IPS DF 19.7 (cell line): ENCODE results near the gene LFNG.

Source experiments
- DNase-seq: peaks from one replicate; pipeline ENCODE4 v3.0.0-alpha.2; 2013; ENCODE audit warnings: low read depth, low spot score

LFNG gene

DNA sequence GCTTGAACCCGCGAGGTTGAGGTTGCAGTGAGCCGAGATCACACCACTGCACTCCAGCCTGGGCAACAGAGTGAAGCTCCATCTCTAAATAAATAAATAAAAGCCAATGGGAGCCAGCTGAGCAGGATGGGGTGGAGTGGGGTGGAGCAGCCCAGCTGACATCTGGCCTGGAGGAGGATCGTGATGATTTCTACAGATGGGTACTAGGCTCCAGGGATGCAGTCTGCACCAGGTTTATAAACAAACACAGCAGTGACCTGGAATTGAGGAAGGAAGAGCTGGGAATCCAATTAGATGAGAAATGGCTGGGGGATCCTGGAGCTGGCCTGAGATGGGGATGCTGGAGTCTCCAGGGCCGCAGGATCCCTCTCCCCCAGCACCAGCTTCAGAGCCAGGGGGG is 36.1 kb upstream of the LFNG start:
- no peak for DNase-seq

DNA sequence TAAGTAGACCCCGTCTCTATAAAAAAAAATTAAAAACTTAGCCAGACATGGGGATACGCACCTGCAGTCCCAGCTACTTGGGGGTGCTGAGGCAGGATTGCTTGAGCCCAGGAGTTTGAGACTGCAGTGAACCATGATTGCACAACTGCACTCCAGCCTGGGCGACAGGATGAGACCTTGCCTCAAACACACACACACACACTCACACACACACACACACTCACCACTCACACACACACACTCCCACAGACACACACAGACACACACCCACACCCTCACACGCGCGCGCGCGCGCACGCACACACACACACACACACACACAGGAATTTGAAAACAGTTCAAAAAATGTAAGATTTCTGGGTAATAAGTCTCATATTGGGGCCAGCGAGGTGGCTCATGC is 34.7 kb upstream of the LFNG start:
- DNase-seq, result no peak

DNA sequence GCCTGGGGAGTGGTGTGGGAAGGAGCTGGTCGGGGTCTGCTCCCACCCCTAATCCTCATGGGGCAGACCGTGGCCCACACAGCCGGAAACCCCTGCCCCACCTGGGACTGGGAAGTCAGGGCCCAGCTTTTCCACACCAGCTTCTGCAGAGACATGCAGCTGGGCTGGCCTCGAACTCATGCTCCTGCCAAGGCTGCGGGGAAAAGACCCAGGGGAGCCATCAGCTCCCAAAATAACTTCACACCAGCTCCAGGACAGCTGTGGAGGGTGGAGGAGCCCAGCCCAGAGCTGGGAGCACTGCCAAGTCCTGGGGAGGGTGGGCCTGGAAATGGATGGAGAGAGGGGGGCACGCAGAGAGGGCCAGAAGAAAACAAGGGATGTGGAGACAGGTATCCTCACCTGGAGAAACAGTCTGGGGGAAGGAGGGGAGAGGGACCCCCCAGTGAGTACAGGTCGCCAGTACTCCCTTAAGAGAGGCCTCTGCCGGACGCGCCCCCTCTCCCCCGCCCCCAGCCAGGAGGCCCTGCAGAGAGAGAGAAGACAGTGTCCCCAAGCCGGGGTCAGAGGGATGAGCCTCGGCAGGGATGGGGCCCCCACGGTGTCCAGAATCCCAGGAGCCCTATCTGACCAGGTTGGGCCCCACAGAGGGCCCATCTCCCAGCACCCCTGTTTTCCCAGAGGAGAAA is 31.8 kb upstream of the LFNG start:
- no peak for DNase-seq

DNA sequence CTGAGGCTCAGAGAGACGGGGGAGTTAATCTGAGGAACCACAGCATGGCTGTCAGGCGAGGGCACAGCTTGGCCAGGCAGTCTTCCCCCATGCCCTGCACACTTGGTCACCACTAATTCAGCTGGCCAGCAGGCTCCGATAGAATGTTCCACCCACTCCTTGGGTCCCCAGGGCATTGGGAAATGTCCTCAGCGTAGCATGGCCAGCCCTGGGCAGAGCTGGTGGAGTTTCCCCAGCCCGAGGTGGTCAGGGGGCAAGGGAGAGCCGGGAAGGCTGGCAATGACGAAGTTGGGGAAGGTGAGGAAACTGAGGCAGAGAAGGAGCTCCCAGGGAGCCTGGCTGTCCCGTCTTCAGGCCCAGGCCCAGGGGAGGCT is 31.3 kb upstream of the LFNG start:
- no peak for DNase-seq

DNA sequence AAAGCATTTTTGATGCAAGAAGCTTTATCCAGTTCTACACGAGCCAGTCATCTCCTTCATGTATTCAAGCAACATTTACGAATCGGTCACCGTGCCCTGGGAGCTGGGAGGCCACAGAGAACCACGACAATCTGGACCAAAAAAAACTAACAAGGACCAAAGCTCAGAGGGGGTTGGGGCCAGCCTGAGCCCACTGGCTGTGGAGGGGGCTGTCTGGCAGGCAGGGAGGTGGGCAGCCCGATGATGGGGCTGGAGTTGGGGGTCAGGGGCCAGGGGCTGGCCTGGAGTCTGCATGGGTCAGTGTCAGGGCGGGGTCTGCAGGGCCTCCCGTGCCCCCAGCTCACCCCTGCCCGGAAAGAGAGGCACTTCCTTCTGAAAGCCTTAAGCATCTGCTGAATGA is 30.9 kb upstream of the LFNG start:
- no peak for DNase-seq

DNA sequence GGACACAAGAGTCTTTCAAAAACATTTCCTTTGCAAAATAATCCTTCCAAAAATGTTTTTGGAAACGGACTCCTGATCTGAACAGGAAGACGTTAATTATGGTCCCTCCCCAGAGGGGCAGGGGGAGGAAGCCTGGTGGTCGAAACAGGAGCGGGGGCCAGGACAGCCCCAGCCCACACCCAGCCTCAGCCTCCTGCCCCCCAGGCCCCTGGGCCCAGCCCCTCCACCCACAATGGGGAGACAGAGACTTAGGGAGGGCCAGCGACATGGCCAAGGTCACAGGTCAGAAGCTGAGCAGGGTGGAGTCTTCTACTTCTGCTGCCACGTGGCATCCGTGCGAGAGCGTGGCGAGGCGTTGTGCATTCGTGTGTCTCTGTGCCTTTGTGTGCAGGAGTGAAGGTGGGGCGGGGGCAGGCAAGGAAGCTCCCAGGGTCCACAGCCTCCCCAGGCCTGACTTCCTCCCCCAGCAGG is 29.4 kb upstream of the LFNG start:
- no peak for DNase-seq

DNA sequence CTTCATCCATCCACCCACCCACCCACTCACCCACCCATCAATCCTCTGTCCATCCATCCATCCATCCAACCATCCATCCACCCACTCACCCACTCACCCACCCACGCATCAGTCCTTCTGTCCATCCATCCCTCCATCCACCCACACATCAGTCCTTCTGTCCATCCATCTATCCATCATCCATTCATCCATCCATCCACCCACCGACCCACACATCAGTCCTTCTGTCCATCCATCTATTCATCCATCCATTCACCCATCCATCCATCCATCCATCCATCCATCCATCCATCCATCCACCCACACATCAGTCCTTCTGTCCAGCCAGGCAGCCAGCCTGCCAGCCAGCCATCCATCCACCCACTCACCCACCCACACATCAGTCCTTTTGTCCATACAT is 27.5 kb upstream of the LFNG start:
- DNase-seq, result no peak

DNA sequence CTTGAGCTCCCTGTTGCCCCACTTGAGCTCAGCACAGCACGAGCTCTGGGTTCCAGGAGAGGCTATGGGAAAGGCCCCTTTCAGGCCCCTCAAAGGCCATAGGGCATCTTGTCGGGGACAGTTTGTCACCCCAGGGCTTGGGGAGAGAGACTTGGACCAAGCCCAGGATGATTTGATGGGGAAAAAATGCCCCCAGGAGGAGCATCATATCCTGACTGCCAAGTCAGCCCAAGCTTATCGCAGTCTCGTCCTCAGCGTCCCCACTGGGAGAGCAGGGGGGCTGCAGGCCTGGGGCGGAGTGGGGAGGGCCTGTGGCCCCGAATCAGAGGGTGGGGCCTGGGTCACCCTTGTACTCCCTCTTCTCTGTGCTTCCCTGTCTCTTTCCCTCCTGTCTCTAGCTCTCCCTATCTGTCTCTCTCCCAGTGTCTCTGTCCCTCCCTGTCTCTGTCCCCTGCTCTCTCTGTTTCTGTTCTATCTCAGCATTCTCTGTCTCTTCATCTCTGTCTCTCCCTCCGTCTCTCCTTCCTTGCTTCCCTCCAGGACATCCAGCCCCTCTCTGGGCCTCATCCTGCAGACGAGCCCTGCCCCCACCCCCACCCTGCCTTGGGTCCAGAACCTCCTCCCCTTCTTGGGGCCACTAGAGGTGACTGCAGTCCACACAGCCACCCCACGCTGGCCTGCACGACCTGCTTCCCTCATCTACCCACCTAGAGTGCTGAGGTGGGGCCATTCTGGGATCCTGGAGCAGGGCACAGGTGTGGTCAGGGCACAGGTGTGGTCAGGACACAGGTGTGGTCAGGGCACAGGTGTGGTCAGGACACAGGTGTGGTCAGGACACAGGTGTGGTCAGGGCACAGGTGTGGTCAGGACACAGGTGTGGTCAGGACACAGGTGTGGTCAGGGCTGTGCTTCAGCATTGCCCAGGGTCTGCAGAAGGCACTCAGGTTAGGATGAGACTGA is 26.1 kb upstream of the LFNG start:
- no peak for DNase-seq

DNA sequence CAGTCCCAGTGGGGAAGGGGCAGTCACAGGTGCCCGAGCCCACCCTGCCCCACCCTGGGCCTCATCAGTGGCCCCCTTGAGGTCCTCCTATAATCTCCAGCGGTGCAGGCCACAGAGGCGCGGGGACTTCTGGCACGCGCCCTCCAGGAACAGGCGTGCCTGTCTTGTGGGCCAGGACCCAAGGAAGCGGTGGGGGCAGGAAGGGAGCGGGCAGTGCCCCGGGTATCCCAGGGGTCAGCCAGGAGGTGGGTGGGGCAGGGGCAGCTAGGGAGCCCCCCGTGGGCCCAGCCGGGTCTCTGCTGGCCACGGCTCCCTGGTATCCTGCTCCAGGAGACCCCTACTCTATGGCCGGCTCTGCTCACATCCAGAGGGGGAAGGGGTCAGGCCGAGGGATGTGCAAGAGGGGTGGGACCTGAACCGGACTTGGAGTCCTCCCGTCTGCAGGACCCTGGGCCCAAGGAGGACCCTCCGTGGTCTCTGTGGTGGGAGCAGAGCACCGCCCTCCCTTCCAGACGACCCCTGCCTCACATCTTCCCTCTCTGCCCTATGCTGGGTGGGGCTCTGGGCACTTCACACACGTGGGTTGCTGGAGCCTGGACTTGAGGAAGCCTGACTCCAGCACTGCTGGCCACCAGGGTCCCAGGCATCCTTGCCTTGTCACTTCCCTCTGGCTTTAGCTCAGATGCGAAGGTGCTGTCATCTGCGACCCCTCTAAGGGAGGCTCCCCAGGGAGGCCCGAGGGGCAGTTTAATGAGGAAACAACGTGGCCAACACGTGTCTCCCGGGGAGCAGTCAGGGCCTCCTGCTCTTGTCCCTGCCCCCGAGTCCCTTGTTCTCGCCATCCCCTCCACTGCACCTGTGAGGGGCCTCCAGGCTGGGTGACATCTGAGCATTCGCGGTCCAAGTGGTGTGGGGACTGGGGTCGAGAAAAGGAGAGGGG is 25.1 kb upstream of the LFNG start:
- DNase-seq, result no peak

DNA sequence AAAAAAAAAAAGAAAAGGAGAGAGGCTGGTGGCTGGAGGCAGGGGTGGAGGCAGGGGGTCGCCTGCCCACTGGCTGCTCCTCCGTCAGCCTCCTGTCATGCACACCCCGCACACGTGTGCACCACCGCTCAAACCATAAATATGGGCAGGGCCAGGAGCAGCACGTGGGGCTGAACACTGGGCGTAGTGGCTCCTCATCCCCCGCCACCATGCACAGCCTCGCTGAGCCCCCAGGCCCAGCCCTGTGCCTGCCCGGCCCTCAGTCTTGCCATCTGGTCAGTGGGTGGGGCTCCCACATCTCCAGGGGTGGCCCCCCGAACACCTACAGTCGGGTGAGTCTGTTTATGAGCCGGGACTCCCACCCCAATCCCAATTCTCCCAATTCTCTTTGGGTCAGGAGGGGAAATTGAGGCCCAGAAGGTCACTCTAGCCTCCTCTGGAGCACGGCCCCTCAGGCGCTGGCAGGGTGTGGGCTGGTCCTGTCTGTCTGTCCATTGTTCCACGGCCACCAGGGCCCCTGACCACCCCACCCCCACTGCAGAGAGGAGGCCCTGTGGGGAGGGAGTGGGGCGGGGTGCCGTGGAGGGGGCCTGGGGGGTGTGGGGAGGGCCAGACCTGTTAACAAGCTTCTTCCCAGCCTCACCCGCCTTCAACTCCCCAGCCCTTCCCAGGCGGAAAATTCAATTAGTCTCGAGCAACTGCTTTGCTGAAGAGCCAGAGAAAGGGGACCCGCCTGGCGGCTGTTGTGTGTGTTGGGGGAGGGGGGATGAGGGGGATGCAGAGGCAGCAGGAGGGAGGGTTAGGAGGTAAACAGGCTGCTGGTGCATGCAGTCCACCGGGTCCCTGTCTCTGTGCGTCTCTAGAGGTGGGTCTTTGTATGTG is 23.9 kb upstream of the LFNG start:
- no peak for DNase-seq

DNA sequence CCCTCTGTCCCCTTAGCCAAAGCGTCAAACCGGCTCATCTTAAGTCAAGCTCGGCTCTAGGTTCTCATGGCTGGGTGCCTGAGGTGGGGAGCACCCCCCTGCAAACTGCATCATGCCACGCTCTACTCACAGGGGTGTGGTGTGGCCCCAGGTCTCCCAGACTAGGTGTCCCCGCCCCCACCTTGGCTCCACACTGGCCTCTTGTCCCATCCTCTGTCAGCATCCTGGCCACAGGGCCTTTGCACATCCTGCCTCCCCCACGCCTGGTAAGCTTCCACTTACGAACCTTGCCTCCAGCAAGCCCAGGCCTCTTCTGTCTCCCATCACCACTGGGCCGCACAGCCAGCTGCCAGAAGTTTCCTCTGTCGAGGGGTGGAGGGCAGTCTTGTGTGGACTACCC is 23.2 kb upstream of the LFNG start:
- no peak for DNase-seq

DNA sequence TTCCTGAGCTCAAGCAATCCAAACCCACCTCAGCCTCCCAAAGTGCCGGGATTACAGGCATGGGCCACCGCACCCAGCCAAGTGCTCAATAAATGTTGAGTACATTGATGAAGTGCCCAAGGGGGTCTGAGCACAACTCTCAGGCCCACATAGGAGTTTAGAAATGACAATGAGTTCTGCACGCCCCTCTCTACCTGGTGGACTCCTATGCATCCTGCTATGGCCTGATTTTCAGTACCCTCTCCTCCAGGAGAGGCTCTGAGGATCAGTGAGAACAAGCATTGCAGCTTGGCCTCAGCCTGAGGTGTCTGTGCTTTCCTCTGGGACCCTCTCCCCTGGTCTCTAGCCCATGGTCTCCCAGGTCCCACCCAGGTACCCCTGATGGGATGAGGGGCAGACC is 22.5 kb upstream of the LFNG start:
- no peak for DNase-seq

DNA sequence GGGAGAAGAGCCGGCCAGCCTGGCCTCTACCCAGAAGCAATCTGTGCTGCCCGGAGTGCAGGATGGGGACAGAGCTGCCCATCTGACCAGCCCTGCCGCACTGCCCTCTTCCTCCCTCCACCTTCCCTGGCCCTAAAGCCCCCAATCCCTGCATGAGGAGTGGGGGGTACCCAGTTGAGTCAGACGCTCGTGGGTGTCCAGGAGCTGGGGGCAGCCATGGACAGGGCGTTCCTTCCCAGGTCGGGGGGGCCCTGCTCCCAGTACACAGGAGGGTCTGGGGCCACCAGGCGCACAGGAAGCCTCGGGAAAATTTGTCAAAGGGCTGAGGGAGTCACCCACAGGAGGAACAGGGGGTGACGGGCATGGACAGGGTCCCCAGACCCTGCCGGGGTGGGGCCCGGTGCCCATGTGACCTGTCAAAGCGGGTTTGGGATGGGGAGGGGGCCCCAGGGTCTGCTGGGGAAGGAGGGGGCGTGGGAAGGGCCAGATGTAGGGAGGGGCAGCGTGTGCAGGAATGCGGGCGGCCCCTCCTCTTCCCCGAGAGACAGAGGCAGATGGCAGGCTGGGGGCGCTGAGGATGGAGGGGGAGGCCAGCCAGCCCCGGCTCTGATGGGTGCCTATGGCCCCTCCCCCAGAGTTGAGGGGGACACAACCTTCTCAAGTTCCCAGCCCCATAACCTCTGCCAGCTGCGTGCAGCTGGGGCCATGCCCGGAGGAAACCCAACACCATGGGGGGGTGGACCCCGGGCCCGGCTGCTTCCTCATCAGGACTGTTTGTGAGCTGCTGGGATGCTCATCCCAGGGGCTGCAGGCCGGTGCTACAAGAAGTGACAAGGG is 21.9 kb upstream of the LFNG start:
- no peak for DNase-seq

DNA sequence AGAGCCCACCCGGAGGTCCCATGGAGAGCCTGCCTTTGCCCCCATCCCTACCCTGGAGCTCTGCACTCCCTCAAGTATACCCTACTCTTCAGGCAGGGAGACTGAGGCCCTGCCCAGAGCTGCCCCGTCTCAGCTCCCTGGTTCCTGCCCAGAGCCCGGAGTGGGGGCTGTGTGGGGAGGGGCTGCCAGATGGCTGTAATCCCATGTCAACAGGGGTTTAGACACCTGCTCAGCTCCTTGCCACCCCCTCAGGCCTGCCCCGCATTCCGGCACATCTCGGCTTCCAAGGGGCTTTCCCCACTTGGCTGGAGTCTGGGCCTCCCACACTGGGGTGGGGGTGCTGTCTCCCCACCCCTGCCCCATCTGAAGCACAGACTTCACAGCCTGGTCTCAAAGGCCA is 20.9 kb upstream of the LFNG start:
- no peak for DNase-seq

DNA sequence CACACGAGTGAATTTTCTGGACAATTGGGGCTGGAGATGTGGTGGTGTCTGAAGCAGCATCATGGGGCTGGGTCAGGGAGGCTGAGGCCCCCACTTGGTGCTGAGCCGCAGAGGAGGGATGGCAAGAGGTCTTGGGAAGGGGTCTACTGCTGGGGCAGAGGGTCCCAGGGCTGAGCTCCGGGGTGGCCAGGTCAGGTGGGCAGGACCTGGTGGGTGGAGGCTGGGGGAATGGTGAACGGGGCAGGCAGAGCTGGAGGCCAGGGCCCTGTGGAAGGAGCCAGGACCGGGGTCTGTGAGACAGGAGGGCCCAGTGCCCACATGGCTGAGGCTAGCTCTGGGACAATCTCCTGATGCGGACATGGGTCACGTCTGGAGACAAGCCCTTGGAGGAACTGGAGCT is 20.4 kb upstream of the LFNG start:
- DNase-seq, result no peak

DNA sequence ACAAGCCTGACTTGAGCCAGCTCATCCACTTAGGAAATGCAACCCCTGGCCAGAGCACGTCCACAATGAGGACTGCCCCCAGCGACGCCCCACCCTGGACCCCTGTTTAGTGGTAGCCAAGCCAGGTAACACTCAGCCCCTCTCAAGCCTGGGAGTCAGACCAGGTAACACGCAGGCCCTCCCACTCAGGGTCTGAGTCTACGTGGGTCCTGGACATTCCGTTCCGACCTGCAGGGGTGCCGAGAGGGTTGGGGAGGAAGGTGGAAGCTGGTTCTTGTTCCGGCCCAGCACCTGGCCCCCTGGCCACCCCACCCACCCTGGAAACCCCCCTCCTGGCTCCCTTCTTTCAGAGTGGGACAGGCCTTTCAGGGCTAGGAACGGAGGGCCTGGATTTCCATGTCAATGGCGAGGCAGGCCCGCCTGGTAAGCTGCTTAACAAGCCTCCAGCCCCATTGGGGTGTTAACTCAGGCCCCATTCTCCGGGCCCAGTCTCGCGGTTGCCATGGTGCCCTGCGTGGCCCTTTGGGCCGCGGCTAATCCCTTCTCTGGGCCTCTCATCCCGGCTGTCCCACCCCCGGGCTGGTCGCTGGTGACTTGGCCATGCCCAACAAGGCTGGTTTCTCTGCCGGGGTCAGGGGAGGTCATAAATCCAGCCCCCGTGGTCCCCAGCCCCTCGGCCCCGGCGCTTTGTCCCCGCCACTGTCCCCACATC is 19.7 kb upstream of the LFNG start:
- DNase-seq, result no peak

DNA sequence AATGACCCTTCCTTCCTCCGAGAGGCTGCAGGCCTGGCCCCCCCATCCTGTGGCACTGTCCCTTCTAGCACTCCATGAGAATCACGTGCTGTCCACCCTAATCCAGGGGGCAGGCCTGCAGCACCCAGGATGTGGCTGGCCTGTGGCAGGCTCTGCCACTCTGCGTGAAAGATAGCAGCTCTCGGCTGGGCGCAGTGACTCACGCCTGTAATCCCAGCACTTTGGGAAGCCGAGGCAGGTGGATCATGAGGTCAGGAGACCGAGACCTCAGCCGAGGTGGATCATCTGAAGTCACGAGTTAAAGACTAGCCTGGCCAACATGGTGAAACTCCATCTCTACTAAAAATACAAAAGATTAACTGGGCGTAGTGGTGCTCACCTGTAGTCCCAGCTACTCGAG is 18.9 kb upstream of the LFNG start:
- no peak for DNase-seq

DNA sequence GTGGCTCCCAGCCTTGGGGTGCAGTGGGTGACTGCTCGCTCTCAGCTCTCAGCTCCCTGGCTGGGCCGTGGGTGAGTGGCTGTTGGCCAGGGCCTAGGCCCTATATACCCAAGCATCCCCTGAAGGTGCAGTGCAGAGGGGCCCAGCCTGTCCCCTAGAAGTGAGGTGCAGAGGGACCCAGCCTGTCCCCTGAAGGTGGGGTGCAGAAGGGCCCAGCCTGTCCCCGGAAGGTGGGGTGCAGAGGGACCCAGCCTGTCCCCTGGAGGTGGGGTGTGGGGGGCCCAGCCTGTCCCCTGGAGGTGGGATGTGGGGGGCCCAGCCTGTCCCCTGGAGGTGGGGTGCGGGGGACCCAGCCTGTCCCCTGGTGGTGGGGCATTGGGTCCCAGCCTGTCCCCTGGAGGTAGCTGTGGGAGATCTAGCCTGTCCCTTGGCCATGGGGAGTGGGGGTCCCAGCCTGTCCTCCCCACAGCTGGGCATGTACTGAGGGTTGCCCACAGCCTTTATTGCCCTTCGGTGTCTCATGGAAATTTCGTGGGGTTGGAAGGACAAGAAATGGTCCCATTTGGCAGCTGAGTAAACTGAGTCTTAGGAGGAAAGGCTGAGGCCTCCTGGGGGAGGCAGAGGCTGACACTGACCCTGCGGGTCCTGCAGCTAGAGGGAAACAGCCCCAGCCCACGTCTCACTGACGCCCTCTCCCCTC is 17.5 kb upstream of the LFNG start:
- DNase-seq, result no peak

DNA sequence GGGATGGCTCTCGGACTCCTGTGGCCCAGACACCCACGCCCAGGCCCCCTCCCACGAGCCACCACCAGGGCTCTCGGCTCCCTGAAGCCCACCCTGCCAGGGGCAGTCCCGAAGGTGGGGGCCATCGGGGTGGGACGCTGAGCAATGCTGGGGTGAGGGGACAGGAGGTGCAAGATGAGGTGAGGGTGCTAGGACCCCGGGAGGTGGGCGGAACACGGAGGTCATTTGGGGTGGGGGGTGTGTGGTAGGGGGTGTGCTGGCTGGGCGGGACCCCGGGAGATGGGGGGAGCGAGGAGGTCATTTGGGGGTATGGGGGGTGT is 17.0 kb upstream of the LFNG start:
- DNase-seq, result no peak
